WI38 (cell line): ENCODE results near the gene LAMC1.

Experiments used
- H3K4me3 ChIP-seq: 2 replicates; pipeline ENCODE4 v1.5.1; 2011; ENCODE audit warnings: low read depth, mild to moderate bottlenecking, control low read depth, low read length
- CTCF ChIP-seq: IDR thresholded peaks from 2 replicates; pipeline ENCODE4 v1.5.1; 2012; ENCODE audit warnings: low read depth, mild to moderate bottlenecking, control low read depth, low read length

LAMC1 gene

GRCh38 chr1:183019860-183020259 lies 3.4 kb upstream of the LAMC1 start:
- H3K4me3 ChIP-seq, result no peak overlapping the region
- no peak for TF ChIP-seq CTCF

GRCh38 chr1:183021405-183022201 lies 1.6 kb upstream of the LAMC1 start:
- peak overlapping the region; percentile 69 for H3K4me3 ChIP-seq
- no peak for TF ChIP-seq CTCF

- peak overlapping the region; percentile 69 for H3K4me3 ChIP-seq
- TF ChIP-seq CTCF, result no peak
Observed at GRCh38 chr1:183022202-183023145, 746 bp upstream of the LAMC1 start.

- H3K4me3 ChIP-seq, result peak overlapping the region; percentile 92
- TF ChIP-seq CTCF, result no peak
Observed at GRCh38 chr1:183023601-183024316, 539 bp downstream of the LAMC1 start.

- no peak for TF ChIP-seq CTCF
- peak overlapping the region; percentile 92 for H3K4me3 ChIP-seq
Observed at GRCh38 chr1:183024317-183025009, 1.2 kb downstream of the LAMC1 start.

GRCh38 chr1:183025010-183025337 lies 1.8 kb downstream of the LAMC1 start:
- peak overlapping the region; percentile 92 for H3K4me3 ChIP-seq
- TF ChIP-seq CTCF, result no peak
